Panc1 (cell line): ENCODE measurements around the gene TMEM170B.

Experiments
- SIN3A ChIP-seq: IDR thresholded peaks from 2 replicates; pipeline ENCODE4 v1.6.1; 2012; ENCODE audit warnings: low read depth, mild to moderate bottlenecking, low read length, moderate library complexity, borderline replicate concordance; ENCODE audit not compliant: insufficient read depth
- TF ChIP-seq, protein P1 (sequence below): fragments of 450-650 bp; IDR thresholded peaks from 2 replicates; pipeline ENCODE4 v1.5.1; 2017; ENCODE audit warnings: mild to moderate bottlenecking

DNA sequence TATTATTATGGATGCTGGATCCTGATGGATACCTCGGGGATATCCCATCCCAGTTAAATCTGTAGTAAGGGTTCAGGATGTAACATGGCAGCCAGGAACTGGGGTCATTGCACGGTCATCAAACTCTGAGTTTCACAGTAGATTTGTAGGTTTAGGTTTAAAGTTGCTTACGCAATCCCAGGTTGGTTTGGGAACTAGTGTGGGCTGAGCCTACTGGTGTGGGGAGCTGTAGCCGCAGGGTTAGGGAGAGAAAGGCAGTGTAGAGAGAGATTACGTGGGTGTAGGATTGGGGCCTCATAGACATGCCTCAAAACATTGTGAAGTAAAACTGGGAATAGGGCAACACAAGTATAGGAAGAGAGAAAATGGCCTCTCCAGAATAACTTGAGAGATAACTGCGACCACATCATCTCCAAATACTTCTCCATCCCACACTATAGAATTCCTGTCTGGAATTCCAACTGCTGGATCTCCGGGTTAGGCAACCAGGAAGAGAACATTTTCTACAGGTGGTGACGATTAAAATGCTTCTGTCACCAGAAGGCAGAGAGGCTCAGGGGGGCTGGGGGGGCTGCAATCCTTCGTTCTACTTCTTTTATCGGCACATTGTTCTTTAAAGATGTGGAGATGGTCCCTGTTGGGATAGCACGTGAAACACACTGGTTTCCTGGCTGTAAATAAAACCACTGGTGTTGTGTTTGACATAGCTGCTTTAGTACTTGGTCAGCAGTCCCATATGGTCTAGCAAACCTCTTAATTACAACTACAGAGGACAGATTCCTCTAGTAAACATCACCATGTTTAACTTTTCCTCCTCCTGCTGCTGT, 44.9 kb upstream of the TMEM170B start:
- TF ChIP-seq, protein P1, sequence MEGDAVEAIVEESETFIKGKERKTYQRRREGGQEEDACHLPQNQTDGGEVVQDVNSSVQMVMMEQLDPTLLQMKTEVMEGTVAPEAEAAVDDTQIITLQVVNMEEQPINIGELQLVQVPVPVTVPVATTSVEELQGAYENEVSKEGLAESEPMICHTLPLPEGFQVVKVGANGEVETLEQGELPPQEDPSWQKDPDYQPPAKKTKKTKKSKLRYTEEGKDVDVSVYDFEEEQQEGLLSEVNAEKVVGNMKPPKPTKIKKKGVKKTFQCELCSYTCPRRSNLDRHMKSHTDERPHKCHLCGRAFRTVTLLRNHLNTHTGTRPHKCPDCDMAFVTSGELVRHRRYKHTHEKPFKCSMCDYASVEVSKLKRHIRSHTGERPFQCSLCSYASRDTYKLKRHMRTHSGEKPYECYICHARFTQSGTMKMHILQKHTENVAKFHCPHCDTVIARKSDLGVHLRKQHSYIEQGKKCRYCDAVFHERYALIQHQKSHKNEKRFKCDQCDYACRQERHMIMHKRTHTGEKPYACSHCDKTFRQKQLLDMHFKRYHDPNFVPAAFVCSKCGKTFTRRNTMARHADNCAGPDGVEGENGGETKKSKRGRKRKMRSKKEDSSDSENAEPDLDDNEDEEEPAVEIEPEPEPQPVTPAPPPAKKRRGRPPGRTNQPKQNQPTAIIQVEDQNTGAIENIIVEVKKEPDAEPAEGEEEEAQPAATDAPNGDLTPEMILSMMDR = no peak
- no peak for TF ChIP-seq SIN3A
